COLO668 (cell line): Measurements from ENCODE around the gene NOL11.
"Not testable (repeated sequence)": the region's sequence is repeated elsewhere in the genome, so short reads cannot be mapped to it uniquely, and the experiment has no call there.

ENCODE experiments used
- DNase-seq: peaks from one replicate; lab custom pipeline; 2025; ENCODE audit not compliant: unreplicated experiment; lab: John Stamatoyannopoulos, UW

The NOL11 gene

GRCh38 chr17:67752160-67752559 is 34.4 kb downstream of the NOL11 start:
- DNase-seq = not testable (repeated sequence)

- DNase-seq = no peak
These were observed 35.3 kb downstream of the NOL11 start for GRCh38 chr17:67753026-67753425.

GRCh38 chr17:67754001-67754400 is 36.3 kb downstream of the NOL11 start:
- DNase-seq = no peak

- DNase-seq = not testable (repeated sequence)
These were observed 37.0 kb downstream of the NOL11 start for GRCh38 chr17:67754686-67755085.

- not testable (repeated sequence) for DNase-seq
These were observed 39.0 kb downstream of the NOL11 start for GRCh38 chr17:67756766-67757165.

DNA sequence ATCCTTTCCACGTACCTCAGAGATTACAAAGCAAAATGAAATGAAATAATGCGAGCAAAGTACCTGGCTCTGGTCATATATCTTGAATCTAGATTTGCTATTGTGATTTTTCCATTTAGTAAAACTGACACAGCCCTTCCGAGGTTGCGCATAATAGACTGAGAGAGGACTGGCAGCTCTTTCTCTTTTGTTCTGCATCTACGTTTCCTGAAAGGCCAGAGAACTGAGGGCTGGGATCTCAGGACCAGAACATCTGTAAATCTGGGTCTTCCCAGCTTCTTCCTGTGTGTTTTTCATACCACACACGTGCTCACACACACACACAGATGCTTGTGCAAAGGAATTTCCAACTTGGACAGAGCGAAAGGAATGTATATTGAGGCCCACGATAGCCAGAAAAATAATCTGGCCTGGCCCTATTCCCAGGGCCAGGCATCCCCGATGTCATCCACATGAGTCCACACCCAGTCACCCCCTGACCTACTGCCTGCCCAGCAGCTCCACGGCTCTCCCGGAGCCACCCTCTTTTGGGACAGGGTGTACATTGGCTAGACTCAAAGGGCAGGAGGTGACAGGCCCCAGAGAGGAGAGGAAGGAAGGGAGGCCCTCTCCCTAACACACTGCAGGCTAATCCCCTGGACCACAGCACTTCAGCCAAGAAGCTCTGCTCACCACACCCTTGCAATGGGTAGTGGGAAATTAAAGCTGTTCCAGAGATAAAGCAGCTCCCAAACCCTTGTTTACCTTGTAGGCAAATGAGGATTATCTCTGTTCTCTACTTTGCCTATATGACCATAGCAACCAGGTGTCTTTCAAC is 41.8 kb downstream of the NOL11 start:
- no peak for DNase-seq

DNA sequence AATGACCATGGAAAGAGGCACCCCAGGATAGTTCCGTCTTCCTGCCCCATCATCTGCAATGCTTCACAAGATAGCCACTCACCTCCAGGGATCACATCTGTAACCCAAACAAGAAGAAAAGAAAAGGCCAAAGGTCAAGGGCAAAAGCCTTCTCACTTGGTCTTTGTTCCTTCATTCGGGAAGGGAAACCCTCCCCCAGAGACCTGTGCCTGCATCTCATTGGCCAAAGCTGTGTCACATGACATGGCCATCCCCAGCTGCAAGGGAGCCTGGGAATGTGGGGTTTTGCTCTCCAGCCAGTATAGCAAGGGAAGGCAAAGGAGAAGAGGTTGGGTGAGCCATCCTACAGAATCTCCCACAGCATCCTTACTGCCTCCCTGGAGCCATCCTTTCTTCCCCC is 47.9 kb downstream of the NOL11 start:
- no peak for DNase-seq

- no peak for DNase-seq
These were observed 51.5 kb downstream of the NOL11 start for GRCh38 chr17:67769231-67769630.

GRCh38 chr17:67770539-67770938 is 52.8 kb downstream of the NOL11 start:
- DNase-seq = no peak

DNA sequence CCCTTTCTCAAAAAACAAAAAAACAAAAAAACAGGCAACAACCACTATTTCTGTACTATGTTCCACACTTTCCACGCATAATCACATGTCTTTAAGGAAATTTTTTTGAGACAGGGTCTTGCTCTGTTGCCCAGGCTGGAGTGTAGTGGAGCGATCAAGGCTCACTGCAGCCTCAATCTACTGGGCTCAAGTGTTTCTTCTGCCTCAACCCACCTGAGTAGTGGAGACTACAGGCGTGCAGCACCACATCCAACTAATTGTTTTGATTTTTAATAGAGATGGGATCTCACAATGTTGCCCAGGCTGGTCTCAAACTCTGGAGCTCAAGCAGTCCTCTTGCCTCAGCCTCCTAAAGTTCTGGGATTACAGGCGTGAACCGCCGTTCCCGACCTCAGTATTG is 54.9 kb downstream of the NOL11 start:
- DNase-seq = no peak

- DNase-seq = no peak
These were observed 55.5 kb downstream of the NOL11 start for GRCh38 chr17:67773246-67773645.

DNA sequence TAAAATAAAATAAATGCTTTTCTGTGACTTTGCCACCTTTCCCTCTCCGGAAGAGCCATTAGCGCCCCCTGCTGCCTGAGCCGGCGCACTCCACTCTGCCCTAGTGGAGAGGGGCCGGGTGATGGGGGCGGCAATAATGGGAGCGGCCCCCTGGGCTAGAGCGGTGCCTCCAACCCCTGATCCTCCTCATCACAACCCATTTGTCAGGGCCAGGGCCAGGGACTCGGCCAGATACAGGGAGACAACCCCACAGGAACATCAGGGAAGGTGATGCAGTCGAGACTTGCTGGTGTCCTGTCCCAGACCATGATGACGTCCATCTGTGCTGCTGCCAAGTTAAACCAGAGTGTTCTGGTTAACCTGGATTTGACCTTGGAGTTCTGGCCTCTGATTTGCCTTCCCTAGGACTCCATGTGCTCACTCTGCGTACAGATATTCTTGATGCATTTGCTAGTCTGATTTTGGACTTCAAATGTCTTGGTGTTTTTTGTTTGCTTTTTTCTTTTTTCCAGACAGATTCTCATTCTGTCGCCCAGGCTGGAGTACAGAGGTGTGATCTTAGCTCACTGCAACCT is 61.4 kb downstream of the NOL11 start:
- peak; percentile 6 for DNase-seq

GRCh38 chr17:67784364-67785121 is 66.8 kb downstream of the NOL11 start:
- DNase-seq = no peak

- no peak for DNase-seq
These were observed 67.4 kb downstream of the NOL11 start for GRCh38 chr17:67785122-67785477.

DNA sequence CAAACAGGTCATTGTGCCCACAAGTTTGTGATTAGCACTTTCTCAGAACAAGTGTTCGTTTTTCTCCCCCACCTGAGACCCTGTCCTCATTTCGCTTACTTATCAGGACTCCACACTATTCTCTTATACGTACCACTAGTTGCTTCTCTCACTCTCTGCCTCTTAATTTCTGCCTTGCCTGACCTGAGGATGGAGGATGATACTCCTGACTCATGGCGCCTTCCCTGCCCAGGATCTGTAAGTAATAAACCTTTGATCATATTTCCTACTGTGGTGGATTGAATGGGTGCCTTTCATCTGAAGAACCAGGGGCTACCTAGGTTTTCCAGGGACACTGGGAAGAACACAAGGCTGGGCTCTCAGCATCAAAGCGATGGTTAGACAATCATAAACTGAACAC is 67.8 kb downstream of the NOL11 start:
- DNase-seq = no peak
